ENCODE measurements around the gene TSSK6. TPM values are rescaled to one million over a fixed set of nuclear protein-coding genes. Genes with fewer than 3 reads are reported as not detected.

The TSSK6 gene
- total and polyA plus RNA-seq, 2 of the 4 experiments (the other 2 are of a cell fraction): 1.3 to 2.2 TPM

- H3K56ac ChIP-seq (ENCODE audit: extremely low read depth, insufficient read depth, low read length): no peak overlapping the region
- no peak overlapping the region for H2AK5ac ChIP-seq (ENCODE audit: low read depth, low read length)
- H4K5ac ChIP-seq (ENCODE audit: low read depth, low read length): no peak overlapping the region
- BruUV-seq (replicated peaks): no TSS peak
- ATAC-seq (ENCODE audit: low read depth) (no peak), DNase-seq (no peak)
- no peak overlapping the region for H4K91ac ChIP-seq (ENCODE audit: insufficient read depth, low read depth, low read length)
- 95% methylated on average over 7 of the region's 16 CpGs; no CpG with 5 or more reads in 1 of the 2 experiments for WGBS, 2 experiments (ENCODE audit: extremely low coverage in 2 of 2, insufficient read length in 1 of 2)
- no peaks in the 10 kb centered on the region for H3K9me3 ChIP-seq (ENCODE audit: control insufficient read depth, insufficient read depth, low read length)
- H3K4me1 ChIP-seq (ENCODE audit: control insufficient read depth, insufficient read depth, low read length): no peaks in the 10 kb centered on the region
- H2AK9ac ChIP-seq (replicated peaks; ENCODE audit: low read depth, low read length, poor library complexity): no peak overlapping the region
- no peak overlapping the region for H2AFZ ChIP-seq (replicated peaks; ENCODE audit: low read length, poor library complexity)
- H3K9ac ChIP-seq (ENCODE audit: low read depth, low read length): no peak overlapping the region
- H3K18ac ChIP-seq (ENCODE audit: low read depth, low read length): no peak overlapping the region
- no peaks in the 10 kb centered on the region for H3K27me3 ChIP-seq (ENCODE audit: control insufficient read depth, insufficient read depth, low read length)
- no peak overlapping the region for H3K4me2 ChIP-seq (ENCODE audit: low read depth, low read length)
- H3K23ac ChIP-seq (ENCODE audit: low read depth, low read length): no peak overlapping the region
- ChIA-PET CTCF (no interaction called here), POLR2A (ENCODE audit: unreplicated experiment) (no interaction called here)
- H2BK15ac ChIP-seq (ENCODE audit: low read depth, low read length): no peak overlapping the region
- H3K79me1 ChIP-seq (ENCODE audit: low read depth in 1 of 2, low read length in 2 of 2): no peaks in the 10 kb centered on the region
- no peaks in the 10 kb centered on the region; the same call in 1 of the 2 replicates for H3K9me1 ChIP-seq (ENCODE audit: insufficient read depth, low read length)
- H3K4me3 ChIP-seq (ENCODE audit: insufficient read depth, low read depth, low read length): no peak overlapping the region
- H4K20me1 ChIP-seq (ENCODE audit: insufficient read depth, low read length): no peaks in the 10 kb centered on the region
- no peak overlapping the region for H4K8ac ChIP-seq (ENCODE audit: low read depth in 2 of 2, low read length in 2 of 2)
- no peak overlapping the region for H2BK5ac ChIP-seq (ENCODE audit: low read depth, low read length, poor library complexity, severe bottlenecking)
- no peaks in the 10 kb centered on the region for H3K36me3 ChIP-seq (ENCODE audit: control insufficient read depth, insufficient read depth, low read length)
- dilution Hi-C loops (cut with HindIII; ENCODE audit: low sequenced_read_pairs, unreplicated experiment): no loop called here
- no peak overlapping the region for H2BK120ac ChIP-seq (ENCODE audit: low read depth, low read length)
- in situ Hi-C loops (cut with MboI; ENCODE audit: low sequenced_read_pairs): no loop called here
- no peak overlapping the region for H3K4ac ChIP-seq (ENCODE audit: low read depth, low read length)
- no peak overlapping the region for H3K14ac ChIP-seq (replicated peaks; ENCODE audit: low read depth, low read length)
- H2BK20ac ChIP-seq (ENCODE audit: low read depth, low read length): no peak overlapping the region
- no peak overlapping the region for H3K27ac ChIP-seq (ENCODE audit: insufficient read depth, low read length)
- intact Hi-C loops (cut with micrococcal nuclease): no loop called here
- TF ChIP-seq FOS (IDR thresholded peaks at IDR 0.05; ENCODE audit: low read depth, low read length) (no peak), MXI1 (IDR thresholded peaks at IDR 0.05; ENCODE audit: borderline replicate concordance, low read depth, low read length) (no peak), RFX5 (IDR thresholded peaks at IDR 0.05; ENCODE audit: low read depth, low read length) (no peak), POLR2A (IDR thresholded peaks at IDR 0.05; ENCODE audit: low read depth, low read length) (no peak), CHD1 (IDR thresholded peaks at IDR 0.05; ENCODE audit: low read depth, low read length) (no peak), MAFK (IDR thresholded peaks at IDR 0.05; ENCODE audit: low read depth, low read length) (no peak)
Measured at GRCh38 chr19:19558636-19559035, 43.3 kb upstream of the TSSK6 start.

Measured in IMR-90 (cell line).